ENCODE measurements around the gene ELFN1.

Gene ELFN1

DNA sequence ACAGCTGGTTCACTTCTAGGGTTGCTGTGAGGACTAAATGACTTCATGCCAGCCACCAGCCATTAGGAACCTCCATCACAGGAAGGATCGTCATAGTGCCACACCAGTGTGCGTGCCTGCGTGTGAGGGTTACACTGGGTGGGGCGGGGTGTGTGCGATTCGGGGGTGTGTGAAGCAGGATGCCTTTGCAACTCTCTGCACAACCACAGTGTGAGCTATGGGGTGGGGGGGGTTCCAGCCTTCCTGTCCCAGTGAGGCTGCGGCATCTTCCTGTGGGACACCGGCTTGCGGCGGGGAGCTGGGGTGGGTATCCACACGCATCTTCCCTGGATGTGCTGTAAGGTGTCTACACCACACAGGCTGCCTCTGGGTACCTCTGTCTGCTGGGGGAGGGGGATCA, 6.9 kb upstream of the ELFN1 start:
- H3K4me3 ChIP-seq (ENCODE audit: low read depth, low read length) = no peak overlapping the region
- TF ChIP-seq, protein P1, sequence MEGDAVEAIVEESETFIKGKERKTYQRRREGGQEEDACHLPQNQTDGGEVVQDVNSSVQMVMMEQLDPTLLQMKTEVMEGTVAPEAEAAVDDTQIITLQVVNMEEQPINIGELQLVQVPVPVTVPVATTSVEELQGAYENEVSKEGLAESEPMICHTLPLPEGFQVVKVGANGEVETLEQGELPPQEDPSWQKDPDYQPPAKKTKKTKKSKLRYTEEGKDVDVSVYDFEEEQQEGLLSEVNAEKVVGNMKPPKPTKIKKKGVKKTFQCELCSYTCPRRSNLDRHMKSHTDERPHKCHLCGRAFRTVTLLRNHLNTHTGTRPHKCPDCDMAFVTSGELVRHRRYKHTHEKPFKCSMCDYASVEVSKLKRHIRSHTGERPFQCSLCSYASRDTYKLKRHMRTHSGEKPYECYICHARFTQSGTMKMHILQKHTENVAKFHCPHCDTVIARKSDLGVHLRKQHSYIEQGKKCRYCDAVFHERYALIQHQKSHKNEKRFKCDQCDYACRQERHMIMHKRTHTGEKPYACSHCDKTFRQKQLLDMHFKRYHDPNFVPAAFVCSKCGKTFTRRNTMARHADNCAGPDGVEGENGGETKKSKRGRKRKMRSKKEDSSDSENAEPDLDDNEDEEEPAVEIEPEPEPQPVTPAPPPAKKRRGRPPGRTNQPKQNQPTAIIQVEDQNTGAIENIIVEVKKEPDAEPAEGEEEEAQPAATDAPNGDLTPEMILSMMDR (IDR thresholded peaks at IDR 0.05; ENCODE audit: borderline replicate concordance, insufficient read depth, low read depth, low read length) = no peak

DNA sequence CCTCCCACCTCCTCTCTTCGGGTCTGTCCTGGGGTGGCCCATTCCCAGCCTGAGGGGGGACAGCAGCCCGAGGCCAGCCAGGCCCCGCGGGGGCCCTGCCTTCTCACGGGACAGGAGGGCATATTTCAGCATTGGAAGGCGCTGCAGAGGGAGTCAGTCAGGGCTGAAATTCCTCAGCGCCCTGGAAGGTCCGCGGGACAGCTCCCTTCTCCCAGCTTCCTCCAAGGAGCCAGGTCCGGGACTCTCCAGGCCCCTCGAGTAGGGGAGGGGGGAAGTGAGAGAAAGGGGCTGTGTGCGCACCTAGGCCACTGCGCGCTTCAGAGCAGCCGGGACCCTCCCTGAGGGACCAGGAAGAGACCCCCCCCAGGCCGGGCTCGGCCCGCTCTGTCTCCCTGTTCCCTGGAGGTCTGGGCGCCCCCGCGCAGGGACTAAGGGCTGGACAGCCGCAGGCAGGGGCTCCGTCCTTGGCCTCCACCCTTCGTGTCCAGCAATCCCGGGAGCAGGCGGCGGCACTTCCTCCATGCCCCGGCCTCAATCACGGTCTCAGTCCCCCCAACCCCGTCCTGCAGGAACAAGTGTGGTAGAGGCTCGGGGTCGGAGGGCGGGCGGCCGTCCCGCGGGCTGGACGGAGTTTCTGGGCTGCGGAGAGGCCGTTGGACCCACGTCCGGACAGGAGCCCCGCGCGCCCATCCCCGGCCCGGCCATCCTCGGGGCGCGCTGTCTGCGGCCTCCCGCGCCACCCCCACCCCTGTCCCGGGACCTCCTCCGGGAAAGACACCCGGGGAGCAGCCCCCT, 6.0 kb upstream of the ELFN1 start:
- no peak overlapping the region for H3K4me3 ChIP-seq (ENCODE audit: low read depth, low read length)

GRCh38 chr7:1664711-1665548, 5.1 kb upstream of the ELFN1 start:
- TF ChIP-seq, protein P1 (IDR thresholded peaks at IDR 0.05; ENCODE audit: borderline replicate concordance, insufficient read depth, low read depth, low read length) = peak; percentile 81
- H3K4me3 ChIP-seq (ENCODE audit: low read depth, low read length) = peak overlapping the region; percentile 37

More for the DNA sequence above, 6.0 kb upstream of the ELFN1 start:
- TF ChIP-seq, protein P1 (IDR thresholded peaks at IDR 0.05; ENCODE audit: borderline replicate concordance, insufficient read depth, low read depth, low read length) = no peak

GRCh38 chr7:1665549-1666316, 4.3 kb upstream of the ELFN1 start:
- H3K4me3 ChIP-seq (ENCODE audit: low read depth, low read length) = no peak overlapping the region
- TF ChIP-seq, protein P1 (IDR thresholded peaks at IDR 0.05; ENCODE audit: borderline replicate concordance, insufficient read depth, low read depth, low read length) = no peak

GRCh38 chr7:1666317-1666822, 3.7 kb upstream of the ELFN1 start:
- TF ChIP-seq, protein P1 (IDR thresholded peaks at IDR 0.05; ENCODE audit: borderline replicate concordance, insufficient read depth, low read depth, low read length) = no peak
- no peak overlapping the region for H3K4me3 ChIP-seq (ENCODE audit: low read depth, low read length)

- H3K4me3 ChIP-seq (ENCODE audit: low read depth, low read length) = no peak overlapping the region
- TF ChIP-seq, protein P1 (IDR thresholded peaks at IDR 0.05; ENCODE audit: borderline replicate concordance, insufficient read depth, low read depth, low read length) = no peak
Measured at GRCh38 chr7:1666823-1667565, 3.1 kb upstream of the ELFN1 start.
